GM21526 (cell line): ENCODE measurements around the gene CDH4.

Experiments
- ATAC-seq: cut with Tn5 transposase; IDR thresholded peaks from one replicate; pipeline ENCODE4 v1.9.1; 2021; ENCODE audit warnings: moderate library complexity; ENCODE audit not compliant: unreplicated experiment, low FRiP score

Gene CDH4

DNA sequence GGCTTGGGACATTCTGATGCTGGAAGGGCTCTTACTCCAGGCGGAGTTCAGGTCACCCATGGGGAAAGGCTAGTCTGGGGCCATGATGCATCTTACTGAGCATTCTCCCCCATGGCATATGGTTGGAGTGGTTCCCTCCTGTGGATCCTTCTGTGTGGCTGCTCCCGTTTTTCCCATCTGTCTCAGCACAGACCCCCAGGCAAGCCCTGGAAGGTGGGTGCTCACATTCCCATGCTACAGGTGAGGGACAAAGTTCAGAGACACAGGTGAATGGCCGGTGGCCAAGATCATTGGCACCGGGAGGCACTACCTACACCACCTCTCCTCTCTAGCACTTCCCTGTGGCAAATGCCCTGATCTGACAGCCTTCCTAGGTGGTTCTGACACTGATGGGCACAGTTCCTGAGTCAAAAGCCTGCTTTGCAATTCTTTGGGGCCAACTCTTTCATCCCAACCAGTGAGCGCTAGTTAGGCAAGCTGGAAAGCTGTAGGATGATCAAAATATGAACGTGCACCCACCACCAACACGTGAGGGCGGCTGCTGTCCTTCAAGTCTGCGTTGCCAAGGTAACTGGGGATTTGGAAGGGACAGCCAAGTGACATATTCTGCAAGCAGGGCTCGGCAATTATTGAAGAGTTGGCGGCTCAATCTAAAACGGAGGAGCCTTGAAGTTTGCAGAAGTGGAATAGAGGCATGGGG, 124.6 kb downstream of the CDH4 start:
- no peak for ATAC-seq

DNA sequence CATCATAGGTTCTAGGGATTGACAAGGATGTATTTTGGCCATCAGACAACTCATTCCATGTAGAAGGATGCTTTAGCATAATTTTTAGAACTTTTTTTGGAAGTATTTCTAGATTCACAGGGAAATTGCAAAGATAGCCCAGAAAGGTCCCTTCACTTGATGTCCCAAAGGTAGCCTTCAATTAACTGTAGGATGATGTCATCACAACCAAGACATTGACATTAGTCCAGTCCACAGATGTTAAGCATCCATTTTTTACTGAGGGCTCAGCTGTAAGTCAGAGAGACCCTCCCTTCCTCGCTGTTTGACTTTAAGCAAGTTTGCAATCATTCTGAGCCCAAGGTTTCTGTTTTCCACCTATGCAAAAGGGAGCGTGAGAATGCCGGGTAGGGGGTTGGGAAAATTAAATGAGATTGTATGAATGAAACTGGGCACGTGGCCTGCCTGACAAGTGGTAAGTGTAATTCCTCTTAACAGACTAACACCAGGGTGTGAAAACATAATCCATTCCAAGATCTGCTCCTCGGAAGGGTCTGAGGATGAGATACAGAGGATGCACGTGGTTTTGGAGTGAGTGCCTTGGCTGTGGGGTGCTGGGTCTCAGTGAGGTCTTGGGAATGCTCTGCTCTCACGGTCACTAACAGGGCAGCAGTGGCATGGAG, 126.8 kb downstream of the CDH4 start:
- no peak for ATAC-seq

DNA sequence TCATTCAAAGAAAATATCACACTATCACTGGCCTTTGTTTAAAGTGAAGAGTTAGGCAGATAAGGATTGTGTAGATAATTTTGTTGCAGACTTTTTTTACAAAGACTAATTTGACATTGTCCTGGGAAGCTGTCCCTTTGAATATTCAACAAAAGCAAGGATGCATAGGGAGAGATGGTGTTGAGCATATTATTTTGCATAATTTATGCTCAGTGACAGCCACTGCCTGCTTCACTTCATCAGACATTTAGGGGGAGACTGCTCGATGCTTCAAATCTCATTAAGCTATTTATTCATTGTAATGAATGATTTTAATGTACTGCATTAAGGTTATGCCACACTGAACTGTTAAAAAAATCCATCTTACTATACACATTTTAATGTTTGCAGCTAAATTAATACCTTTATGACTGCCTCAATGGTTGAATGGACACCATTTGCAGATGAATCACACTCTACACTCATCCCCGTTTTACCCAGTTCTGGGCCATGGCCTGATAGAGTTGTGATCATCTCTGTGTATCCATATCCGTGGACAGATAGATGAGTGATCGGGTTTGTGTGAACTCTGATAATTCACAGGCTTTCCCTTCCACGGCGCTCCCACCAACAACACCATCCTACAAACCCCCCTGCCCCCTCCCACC, 128.0 kb downstream of the CDH4 start:
- no peak for ATAC-seq

DNA sequence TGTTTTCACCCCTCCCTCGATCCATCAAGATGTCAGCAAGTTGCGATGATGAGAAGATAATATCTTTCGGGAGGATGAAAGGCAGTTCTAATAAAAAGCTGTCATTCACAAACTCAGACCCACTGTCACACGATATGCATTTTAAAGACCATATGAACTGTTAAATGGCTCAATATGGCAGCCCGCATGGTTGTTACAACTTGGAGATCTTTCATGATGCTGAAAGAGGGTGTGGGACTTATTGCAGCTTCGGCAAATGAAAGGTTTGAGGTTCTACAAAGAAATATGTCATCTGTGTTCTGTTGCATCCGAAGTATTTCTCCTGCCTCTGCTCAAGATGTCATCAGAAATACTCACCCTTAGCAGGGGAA, 128.5 kb downstream of the CDH4 start:
- no peak for ATAC-seq

DNA sequence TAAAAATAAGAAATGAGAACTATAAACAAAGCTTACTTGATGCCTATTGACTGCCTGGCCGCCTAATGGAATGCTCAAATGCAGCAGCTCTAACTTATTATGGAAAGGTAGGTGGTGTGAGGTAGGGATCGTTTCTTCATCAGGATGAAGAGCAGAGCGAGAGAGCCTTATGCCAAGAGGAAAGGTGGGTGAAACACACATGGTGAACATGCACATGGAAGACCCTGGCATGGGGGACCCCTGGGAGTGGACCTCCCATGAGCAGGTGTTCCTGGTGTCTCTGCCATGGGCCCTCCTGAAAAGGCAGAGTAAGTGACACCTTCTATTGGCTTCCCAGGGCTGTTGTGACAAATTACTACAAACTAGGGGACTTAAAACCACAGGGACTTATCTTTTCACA, 130.1 kb downstream of the CDH4 start:
- no peak for ATAC-seq

DNA sequence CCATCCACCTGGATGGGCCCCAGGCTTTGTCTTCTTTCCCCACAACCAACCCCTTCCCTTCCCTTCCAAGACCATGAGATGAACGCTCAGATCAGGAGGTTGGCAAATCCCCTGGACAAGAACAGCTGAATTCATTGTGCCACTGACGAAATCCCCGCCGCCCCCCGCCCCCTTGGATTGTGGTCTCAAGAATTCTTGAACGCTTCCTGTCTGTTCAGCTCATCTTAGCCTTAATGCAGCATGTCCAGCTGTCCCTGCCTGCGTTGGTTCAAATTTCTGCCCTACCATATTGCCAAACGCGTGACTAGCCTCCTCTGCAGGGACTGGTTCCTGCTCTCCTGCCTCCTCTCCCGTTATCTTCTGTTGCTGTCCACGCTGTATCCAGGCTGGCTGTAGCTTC, 133.2 kb downstream of the CDH4 start:
- ATAC-seq: no peak

DNA sequence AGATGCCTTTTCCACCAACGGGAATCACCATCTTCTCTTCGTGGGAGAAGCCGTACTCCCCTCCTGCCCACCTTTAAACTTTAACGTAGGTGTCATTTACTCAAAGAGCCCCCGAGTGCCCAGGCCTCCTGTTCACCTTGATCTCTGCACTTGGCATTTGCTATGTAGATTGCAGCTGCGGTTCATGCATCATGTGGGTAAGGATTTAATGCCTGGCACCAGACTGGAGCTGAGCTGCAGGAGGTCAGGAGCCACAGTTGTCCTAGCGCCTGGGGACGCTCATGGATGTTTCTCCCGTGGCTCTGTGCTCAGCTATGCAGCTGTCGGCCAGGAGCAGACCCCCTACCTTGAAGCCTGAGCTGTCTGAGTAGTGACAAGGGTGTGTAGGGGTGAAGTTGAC, 133.7 kb downstream of the CDH4 start:
- no peak for ATAC-seq

DNA sequence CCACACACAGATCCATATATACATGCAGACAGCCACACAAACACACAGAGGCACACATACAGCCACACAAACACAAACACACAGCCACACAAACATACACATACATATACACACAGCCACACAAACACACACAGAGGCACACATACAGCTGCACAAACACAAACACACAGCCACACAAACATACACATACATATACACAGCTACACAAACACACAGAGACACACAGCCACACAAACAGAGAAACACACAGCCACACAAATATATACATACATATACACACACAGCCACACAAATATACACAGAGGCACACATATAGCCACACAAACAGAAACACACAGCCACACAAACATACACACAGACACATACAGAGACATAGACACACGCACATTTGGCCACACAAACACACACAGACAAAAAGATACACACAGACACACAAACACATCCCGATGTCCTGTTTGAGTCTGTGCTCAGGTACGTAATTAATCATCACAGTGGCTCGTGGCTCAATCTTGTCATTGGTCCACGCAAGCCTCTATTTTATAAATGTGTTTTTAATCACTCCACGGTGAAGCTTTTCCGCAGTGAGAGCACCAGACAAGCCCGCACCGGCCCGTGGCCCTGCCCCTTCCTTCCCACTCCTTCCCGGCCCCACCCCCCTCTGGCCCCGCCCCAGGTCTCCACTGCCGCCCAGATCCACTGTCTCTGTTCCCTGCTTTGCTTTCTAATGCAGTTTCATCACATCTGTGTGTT, 135.3 kb downstream of the CDH4 start:
- ATAC-seq: no peak

DNA sequence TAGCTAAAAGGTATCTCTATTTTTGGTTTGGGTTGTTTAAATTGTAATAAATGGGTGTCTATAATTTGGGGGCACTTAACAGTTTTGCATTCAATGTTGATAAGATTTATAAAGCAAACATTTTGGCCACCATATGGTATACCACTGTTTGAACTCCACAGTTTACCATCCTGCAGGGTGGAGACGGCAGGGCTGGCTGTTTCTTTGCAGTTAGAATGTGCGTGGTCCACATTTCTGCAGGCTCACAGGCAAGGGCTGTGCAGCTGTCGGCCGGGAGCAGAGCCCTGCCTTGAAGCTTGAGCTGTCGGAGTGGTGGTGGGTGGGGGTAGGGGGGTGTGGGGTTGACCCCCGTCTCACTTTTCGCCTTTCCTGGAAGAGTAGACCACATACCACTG, 135.9 kb downstream of the CDH4 start:
- ATAC-seq: no peak

DNA sequence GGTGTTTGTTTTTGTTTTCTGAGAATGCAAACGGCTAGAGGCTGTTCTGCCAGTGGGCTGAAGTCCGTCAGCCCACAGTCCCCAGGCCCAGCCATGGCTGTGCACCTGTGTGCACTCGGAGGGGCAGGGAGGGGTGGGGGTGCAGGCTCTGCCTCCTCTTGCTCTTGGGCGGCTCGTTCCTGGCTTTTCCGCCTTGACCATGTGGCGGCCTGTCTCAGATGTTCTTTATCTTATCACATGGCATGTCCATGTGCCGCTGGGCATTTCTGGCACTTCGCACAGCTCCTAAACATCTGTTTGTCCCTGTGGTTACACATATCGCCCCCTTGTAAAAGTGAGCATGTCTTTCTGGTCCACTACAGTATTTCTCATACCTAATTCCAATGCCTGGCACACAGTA, 137.0 kb downstream of the CDH4 start:
- ATAC-seq: no peak

DNA sequence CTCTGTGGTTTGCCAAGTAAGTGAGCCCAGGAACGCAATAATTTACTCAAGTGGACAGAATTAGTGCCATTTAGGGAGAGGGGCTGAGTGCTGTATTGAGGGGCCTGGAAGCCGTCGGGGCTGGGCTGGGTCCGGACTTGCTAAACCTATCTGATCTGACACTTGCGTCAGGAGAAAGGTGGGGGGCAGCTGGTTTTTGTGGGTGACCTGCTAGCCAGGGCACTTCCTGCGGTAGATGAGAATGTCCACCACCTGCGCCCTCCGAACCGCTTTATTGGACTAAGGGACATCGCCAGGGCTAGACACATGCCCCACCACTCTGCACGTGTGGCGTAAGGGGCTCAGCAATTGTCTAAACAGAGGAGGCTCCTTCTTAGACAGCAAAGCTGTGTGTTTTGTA, 139.1 kb downstream of the CDH4 start:
- no peak for ATAC-seq

DNA sequence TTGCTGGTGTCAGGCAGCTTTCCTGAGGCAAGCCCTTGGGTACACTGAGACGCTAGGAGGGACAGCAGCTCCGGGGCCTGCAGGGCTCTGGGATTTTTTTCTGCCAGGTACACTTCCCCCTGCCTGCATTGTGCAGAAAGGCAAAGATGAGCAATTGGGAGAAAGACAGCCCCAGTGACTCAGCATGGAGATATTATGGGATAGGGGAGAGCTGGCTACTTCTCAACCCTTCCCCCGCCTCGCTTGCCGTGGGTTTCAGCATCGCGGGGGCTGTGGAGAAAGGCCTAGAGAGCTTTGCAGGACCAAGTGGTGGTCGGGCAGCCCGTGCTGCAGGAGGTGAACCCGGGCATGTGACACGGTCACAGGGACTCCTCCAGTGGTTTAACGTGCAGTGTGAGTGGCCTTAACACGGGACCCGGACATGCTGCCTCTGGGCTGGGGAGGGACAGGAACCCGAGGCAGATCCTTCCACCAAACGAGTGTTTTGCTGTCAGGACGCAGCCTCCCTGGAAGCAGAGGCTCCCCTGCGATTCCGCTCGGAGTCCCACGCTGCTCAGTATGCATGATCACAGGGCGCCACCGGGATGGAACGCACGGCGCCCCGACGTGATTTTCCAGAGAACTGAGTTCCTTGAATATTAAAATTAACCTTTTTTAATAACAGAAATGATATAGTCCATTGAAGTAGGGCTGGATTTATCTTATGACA, 139.9 kb downstream of the CDH4 start:
- no peak for ATAC-seq

DNA sequence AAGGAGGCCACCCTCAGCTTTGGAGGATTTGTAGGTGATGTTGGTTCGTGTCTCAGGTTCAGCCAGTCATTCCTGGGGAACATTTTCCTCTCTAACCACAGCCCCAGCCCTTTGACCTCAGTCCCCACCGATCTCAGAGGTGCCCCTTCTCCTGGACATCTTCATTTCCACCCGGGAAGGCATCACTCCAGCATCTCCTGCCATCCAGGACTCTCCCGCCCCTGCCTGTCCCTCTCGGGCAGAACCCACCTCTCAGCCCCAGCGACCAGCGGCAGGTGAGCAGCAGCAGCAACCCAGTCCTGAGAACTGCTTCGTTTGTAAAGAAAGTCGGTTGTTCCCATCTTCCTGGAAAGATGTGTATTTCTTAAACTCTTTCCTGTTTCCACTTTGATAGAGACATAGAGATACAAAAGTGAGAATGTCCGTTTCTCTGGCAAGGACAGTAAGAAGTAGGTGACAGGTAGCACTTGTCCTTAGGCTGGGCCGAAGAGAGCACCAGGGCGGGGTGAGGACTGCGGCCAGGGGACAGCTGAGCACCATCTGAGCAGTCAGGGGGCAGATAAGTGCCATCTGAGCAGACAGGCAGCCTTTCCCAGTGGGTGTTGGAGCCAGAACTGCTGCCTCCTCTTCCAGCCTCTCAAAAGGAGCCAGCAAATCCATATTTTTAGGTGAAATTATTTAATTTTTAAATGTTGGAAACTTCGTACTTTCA, 142.2 kb downstream of the CDH4 start:
- ATAC-seq: no peak

DNA sequence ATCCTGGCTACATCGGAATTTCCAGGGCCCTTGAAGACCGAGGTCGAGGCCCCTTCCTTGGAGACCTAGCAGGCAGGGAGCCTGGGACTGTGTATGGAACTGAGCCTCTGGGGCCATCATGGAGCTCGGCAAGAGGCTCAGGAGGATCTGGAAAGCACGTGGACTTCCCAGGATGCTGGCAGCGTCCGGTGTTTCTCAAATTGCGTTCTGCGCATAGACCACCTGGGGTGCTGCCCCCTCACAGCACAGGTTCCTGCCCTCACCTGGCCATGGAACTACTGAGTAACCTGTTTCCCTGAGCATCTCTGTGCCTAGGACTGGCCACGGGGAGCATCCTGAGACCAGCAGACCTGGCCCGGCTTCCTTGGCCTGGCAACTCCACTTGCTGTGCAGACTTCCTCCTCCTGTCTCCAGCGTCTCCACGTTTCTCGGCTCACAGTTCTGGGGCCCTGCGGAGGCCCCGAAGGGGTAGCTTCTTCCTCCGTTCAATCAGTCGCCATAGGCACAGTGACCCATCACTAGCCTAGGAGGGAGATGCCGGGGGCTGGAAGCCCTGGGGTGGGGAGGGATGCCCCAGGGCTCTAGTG, 144.3 kb downstream of the CDH4 start:
- no peak for ATAC-seq

DNA sequence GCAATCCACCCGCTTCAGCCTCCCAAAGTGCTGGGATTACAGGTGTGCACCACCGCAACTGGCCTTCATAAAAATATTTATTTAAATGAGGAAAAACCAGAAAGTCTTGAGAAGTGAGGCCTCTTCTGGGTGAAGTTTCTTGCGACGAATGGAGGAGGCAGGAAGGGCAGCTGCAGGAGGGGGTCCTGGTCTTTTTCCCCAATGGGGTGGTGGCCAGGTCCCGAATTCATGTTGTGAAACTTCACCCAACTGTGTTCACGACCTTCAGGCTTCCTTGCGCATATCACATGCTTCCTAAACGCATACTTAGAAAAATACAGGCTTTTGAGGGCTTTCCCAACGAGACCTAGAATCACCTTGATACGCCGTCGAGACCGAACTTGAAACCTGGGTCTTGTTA, 145.1 kb downstream of the CDH4 start:
- ATAC-seq: no peak

DNA sequence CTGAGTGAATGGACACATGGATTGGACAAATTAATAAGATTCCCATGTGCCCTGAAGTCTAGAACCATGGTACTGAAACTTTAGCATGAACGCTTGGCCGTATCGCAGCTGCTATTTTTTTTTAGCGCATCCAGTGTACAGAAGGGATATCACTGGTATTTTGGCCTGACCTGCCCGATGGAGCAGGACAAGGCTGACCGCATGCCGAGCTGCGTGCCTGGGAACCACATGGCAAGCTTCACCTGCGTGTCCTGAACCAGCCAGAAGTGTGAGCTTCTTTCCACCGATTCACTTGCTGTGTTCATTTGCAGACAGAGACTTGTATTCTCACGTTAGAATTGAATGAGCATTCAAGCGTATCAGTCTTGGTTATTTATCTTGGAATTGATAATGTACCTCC, 145.7 kb downstream of the CDH4 start:
- no peak for ATAC-seq

DNA sequence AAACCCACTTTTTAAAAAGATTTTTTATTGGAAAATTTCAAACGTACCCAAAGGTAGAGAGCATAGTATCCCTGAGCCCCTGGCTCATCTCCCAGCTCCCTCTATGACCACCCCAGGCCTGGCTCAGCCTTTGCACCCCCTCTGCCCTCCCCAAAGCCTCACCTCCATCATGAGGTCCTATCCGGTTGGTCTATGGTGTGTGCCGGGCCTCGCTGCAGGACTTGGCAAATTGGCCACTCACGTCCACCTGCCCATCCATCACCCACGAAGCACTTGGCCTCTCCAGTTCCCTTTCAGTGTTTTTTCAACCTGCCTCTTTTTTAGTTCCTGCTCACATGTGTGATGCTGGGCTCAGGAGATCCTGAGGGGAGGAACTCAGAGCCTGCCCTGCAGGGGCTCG, 147.4 kb downstream of the CDH4 start:
- no peak for ATAC-seq

DNA sequence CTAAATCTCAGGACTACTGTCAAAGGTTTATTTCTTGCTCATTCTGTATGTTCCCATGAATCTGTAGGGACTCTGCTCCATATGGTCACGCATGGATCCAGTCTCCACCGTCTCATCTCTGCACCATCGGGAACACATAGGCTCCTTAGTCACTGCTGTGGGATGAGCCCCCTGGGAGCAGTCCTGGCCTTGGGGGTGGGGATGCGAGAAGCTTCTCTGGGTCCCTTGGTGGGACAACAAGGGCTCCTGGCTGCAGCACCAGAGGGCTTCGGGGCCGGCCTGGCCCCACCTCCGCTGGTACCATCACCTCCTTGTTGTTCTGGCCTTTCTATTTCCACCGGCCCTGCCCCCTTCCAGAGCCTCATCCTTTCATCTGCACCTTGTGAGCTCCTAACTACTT, 148.4 kb downstream of the CDH4 start:
- ATAC-seq: no peak

DNA sequence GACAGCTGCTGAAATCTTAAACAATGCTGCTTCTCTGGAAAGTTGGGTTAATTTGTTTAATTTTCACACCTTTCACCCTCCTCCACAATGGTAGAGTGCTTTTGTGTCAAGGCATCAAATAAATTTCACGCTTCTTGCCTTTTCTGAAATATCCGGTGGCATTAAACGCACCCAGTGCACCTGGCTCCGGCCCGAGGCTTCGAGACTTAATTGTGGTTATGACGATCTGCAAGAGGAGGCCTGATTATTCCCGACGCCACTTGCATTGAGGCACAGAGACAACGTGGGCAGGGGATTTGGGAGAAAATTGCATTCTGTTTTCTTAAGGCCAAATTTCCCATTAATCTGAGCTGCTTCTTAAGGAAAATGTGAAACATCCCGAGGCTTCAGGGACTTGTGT, 152.2 kb downstream of the CDH4 start:
- ATAC-seq: no peak

DNA sequence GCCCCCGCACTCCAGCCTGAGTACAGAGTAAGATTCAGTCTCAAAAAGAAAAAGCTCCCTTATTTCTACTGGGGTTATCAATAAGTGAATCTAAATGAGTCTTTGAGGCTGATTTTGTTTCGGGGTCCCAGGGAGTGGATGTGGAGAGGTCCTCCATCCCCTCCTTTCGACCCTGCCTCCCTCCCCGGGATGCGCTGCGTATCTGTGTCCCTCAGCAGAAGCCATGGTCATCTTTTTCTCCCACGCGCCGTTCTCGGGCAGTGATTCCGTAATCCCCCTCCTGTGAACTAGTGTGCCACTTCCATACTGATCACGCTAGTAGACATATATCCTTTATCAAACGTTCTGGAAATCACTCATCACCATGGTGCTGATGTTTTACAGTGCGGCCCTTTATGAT, 152.9 kb downstream of the CDH4 start:
- no peak for ATAC-seq
